Liver (tissue), 9 donors: ENCODE results near the gene KCNJ14. TPM values are rescaled to one million over a fixed set of nuclear protein-coding genes. Genes with fewer than 3 reads are reported as not detected.

Experiments
- DNase-seq: peaks from one replicate; pipeline ENCODE4 v3.0.0-alpha.2; 2017; ENCODE audit warnings: low spot score
- H3K27ac ChIP-seq, 2 donors: one replicate each; pipeline ENCODE4 v1.7.0; 2013; ENCODE audit warnings: inconsistent platforms in 2 of 2, low read length in 2 of 2, control low read depth in 1 of 2, low read depth in 1 of 2, mild to moderate bottlenecking in 1 of 2
- H3K27me3 ChIP-seq, 4 donors: one replicate each; pipeline versions ENCODE4 v1.6.1 to v1.7.0; 2013; ENCODE audit warnings: low read length in 3 of 4, inconsistent platforms in 1 of 4, mild to moderate bottlenecking in 1 of 4, moderate library complexity in 1 of 4; ENCODE audit not compliant: control insufficient read depth in 4 of 4, insufficient read depth in 4 of 4
- H3K36me3 ChIP-seq, 4 donors: one replicate each; pipeline versions ENCODE4 v1.6.1 to v1.7.0; 2013; ENCODE audit warnings: low read length in 3 of 4, mild to moderate bottlenecking in 3 of 4, low read depth in 1 of 4, moderate library complexity in 1 of 4; ENCODE audit not compliant: control insufficient read depth in 4 of 4, insufficient read depth in 3 of 4
- H3K4me1 ChIP-seq, 4 donors: one replicate each; pipeline versions ENCODE4 v1.6.1 to v1.7.0; 2013; ENCODE audit warnings: low read length in 3 of 4, mild to moderate bottlenecking in 3 of 4, moderate library complexity in 1 of 4; ENCODE audit not compliant: control insufficient read depth in 4 of 4, insufficient read depth in 4 of 4
- H3K4me3 ChIP-seq, 3 donors: one replicate each; pipeline versions ENCODE4 v1.6.1 to v1.7.0; 2013; ENCODE audit warnings: low read length in 3 of 3, control low read depth in 1 of 3, low read depth in 1 of 3, mild to moderate bottlenecking in 1 of 3
- H3K9ac ChIP-seq, 2 donors: one replicate each; pipeline ENCODE4 v1.7.0; 2013; ENCODE audit warnings: low read length in 2 of 2, mild to moderate bottlenecking in 2 of 2, moderate library complexity in 2 of 2, control low read depth in 1 of 2, low read depth in 1 of 2
- H3K9me3 ChIP-seq, 4 donors: one replicate each; pipeline versions ENCODE4 v1.6.1 to v1.7.0; 2013; ENCODE audit warnings: low read length in 3 of 4; ENCODE audit not compliant: control insufficient read depth in 4 of 4
- ATF3 ChIP-seq: IDR thresholded peaks from 2 replicates; pipeline ENCODE4 v1.6.1; 2016; ENCODE audit warnings: antibody characterized with exemption
- CTCF ChIP-seq: fragments of 150-350 bp; IDR thresholded peaks from 2 replicates; pipeline ENCODE4 v1.5.1; 2017; ENCODE audit warnings: improper control_type of control experiment, low read depth, low read length; ENCODE audit not compliant: missing input control
- EGR1 ChIP-seq, 2 donors: IDR thresholded peaks; 2 replicates each; pipeline ENCODE4 v1.6.1; 2016 to 2018; ENCODE audit warnings: antibody characterized with exemption in 2 of 2, low read depth in 2 of 2
- FOXA1 ChIP-seq: IDR thresholded peaks from 2 replicates; pipeline ENCODE4 v1.6.1; 2016; ENCODE audit warnings: antibody characterized with exemption
- FOXA2 ChIP-seq: IDR thresholded peaks from 2 replicates; pipeline ENCODE4 v1.6.1; 2016; ENCODE audit warnings: antibody characterized with exemption
- GABPA ChIP-seq, 2 donors: IDR thresholded peaks in 1 of 2; conservative IDR thresholded peaks in 1 of 2; 2 replicates each; pipeline ENCODE4 v1.6.1; 2016; ENCODE audit warnings: antibody characterized with exemption in 2 of 2, mild to moderate bottlenecking in 1 of 2, moderate library complexity in 1 of 2
- HNF4A ChIP-seq, 2 donors: conservative IDR thresholded peaks; 2 replicates each; pipeline ENCODE4 v1.6.1; 2016; ENCODE audit warnings: antibody characterized with exemption in 2 of 2, mild to moderate bottlenecking in 2 of 2
- HNF4G ChIP-seq: IDR thresholded peaks from 2 replicates; pipeline ENCODE4 v1.6.1; 2016; ENCODE audit warnings: antibody characterized with exemption
- JUND ChIP-seq, 2 donors: IDR thresholded peaks; 2 replicates each; pipeline ENCODE4 v1.6.1; 2016; ENCODE audit warnings: antibody characterized with exemption in 2 of 2
- MAX ChIP-seq: IDR thresholded peaks from 2 replicates; pipeline ENCODE4 v1.6.1; 2016; ENCODE audit warnings: antibody characterized with exemption
- NR2F2 ChIP-seq: IDR thresholded peaks from 2 replicates; pipeline ENCODE4 v1.6.1; 2016; ENCODE audit warnings: antibody characterized with exemption
- RAD21 ChIP-seq, 2 donors: IDR thresholded peaks; 2 replicates each; pipeline ENCODE4 v1.6.1; 2016; ENCODE audit warnings: antibody characterized with exemption in 2 of 2, mild to moderate bottlenecking in 2 of 2
- REST ChIP-seq: IDR thresholded peaks from 2 replicates; pipeline ENCODE4 v1.6.1; 2016; ENCODE audit warnings: antibody characterized with exemption, mild to moderate bottlenecking
- RXRA ChIP-seq, 2 donors: IDR thresholded peaks; 2 replicates each; pipeline ENCODE4 v1.6.1; 2017 to 2018; ENCODE audit warnings: antibody characterized with exemption in 2 of 2, mild to moderate bottlenecking in 1 of 2
- SP1 ChIP-seq: IDR thresholded peaks from 2 replicates; pipeline ENCODE4 v1.6.1; 2018; ENCODE audit warnings: antibody characterized with exemption, mild to moderate bottlenecking
- TAF1 ChIP-seq: conservative IDR thresholded peaks from 2 replicates; pipeline ENCODE4 v1.6.1; 2016; ENCODE audit warnings: antibody characterized with exemption, mild to moderate bottlenecking
- YY1 ChIP-seq: IDR thresholded peaks from 2 replicates; pipeline ENCODE4 v1.6.1; 2016; ENCODE audit warnings: antibody characterized with exemption, mild to moderate bottlenecking
- ZBTB33 ChIP-seq: IDR thresholded peaks from 2 replicates; pipeline ENCODE4 v1.6.1; 2016; ENCODE audit warnings: antibody characterized with exemption
- WGBS: extraction: QIAGEN DNeasy Blood & Tissue Kit; methylation state at CpG from one replicate; pipeline ENCODE4 v1.1.7; 2013; 5-methylcytosine and 5-hydroxymethylcytosine counted together
- polyA plus RNA-seq, 2 donors: library from polyadenylated mRNA; stranded (reverse) in 1 of 2; unstranded in 1 of 2; fragments of 200-250 nt in 1 of 2; fragments of >200 nt in 1 of 2; fragmentation: Nextera tagmentation in 1 of 2; extraction: Ambion mirVana in 1 of 2; gene quantifications; one replicate each; pipeline versions ENCODE4 v1.2.1 to v1.2.3, GENCODE V29; 2013 to 2015
- total RNA-seq, 2 donors: library from RNA; depleted of rRNA; stranded (reverse); fragments of >200 nt; gene quantifications; one replicate each; pipeline ENCODE4 v1.2.3, GENCODE V29; 2014
- donor health status: healthy.
- donor health status: healthy.
- donor health status: healthy.
- donor health status: healthy.
- donor health status: healthy.

KCNJ14 gene
- total and polyA plus RNA-seq, 4 donors: 0.06 to 0.92 (median 0.17) TPM

GRCh38 chr19:48483301-48483700 is 27.9 kb downstream of the KCNJ14 start:
- Histone ChIP-seq H3K27me3 (no peaks in the 10 kb centered on the region), H3K9me3 (no peaks in the 10 kb centered on the region), H3K27ac (no peak overlapping the region), H3K4me1 (peaks cover 0 to 15% (median 8%) of the 10 kb centered on the region in 4 donors), H3K9ac (no peak overlapping the region), H3K4me3 (no peak overlapping the region), H3K36me3 (peaks cover 0 to 1% (median under 1%) of the 10 kb centered on the region in 4 donors)
- no peak for TF ChIP-seq FOXA1
- TF ChIP-seq SP1: no peak
- 50% methylated on average over 3 of the region's 3 CpGs for WGBS
- DNase-seq: no peak

- no peak overlapping the region for H3K27ac ChIP-seq
- no peak for DNase-seq
- H3K36me3 ChIP-seq: no peaks in the 10 kb centered on the region
- peaks cover 0 to 15% (median 8%) of the 10 kb centered on the region in 4 donors for H3K4me1 ChIP-seq
- H3K4me3 ChIP-seq: no peak overlapping the region
- TF ChIP-seq HNF4A (conservative IDR thresholded peaks at IDR 0.05): no peak
- no peak for TF ChIP-seq REST
- no peak for TF ChIP-seq TAF1
- no peak for TF ChIP-seq FOXA1
- TF ChIP-seq GABPA (IDR thresholded peaks at IDR 0.05 in 1 of 2, conservative IDR thresholded peaks at IDR 0.05 in 1 of 2): no peak
- no peak for TF ChIP-seq RAD21 (IDR thresholded peaks at IDR 0.05)
- TF ChIP-seq ATF3: no peak
- no peak for TF ChIP-seq CTCF
- TF ChIP-seq RXRA (IDR thresholded peaks at IDR 0.05): no peak
- TF ChIP-seq EGR1 (IDR thresholded peaks at IDR 0.05; ENCODE audit: low read depth in 2 of 2): no peak
- no peak for TF ChIP-seq HNF4G
- TF ChIP-seq SP1: no peak
- no peak for TF ChIP-seq YY1
- TF ChIP-seq ZBTB33: no peak
- TF ChIP-seq FOXA2: no peak
- no peak for TF ChIP-seq MAX
- no peak for TF ChIP-seq JUND (IDR thresholded peaks at IDR 0.05)
- no peak for TF ChIP-seq NR2F2
- WGBS: 82% methylated on average over 16 of the region's 16 CpGs
- H3K9ac ChIP-seq: no peak overlapping the region
- no peaks in the 10 kb centered on the region for H3K27me3 ChIP-seq
- H3K9me3 ChIP-seq: no peaks in the 10 kb centered on the region
Measured at GRCh38 chr19:48484247-48484893, 29.0 kb downstream of the KCNJ14 start.
